A673 (cell line): ENCODE measurements around the gene BCO1. TPM values are rescaled to one million over a fixed set of nuclear protein-coding genes. Genes with fewer than 3 reads are reported as not detected.

Experiments used
- BruUV-seq: library from RNA; stranded (reverse); fragments of 400-500 nt; replicated peaks from 2 replicates; lab custom pipeline; 2021; lab: Mats Ljungman, UMichigan
- CTCF ChIA-PET: fragments of 300-600 bp; sonication (Branson Sonifier 250); formaldehyde crosslinking; loops from one replicate; lab custom pipeline; 2022; ENCODE audit warnings: antibody characterized with exemption; lab: Charles Lee
- POLR2A ChIA-PET: fragments of 300-600 bp; sonication (Branson Sonifier 250); formaldehyde crosslinking; loops from one replicate; lab custom pipeline; 2022; ENCODE audit warnings: antibody characterized with exemption; ENCODE audit not compliant: low non-redundant PET; lab: Charles Lee
- DNase-seq: peaks from one replicate; pipeline ENCODE4 v3.0.0-alpha.2; 2015; ENCODE audit warnings: low spot score
- H3K27ac ChIP-seq: fragments of 200-600 bp; sonication (generic); 2 replicates; pipeline ENCODE4 v1.5.1; 2016; ENCODE audit warnings: mixed run types, low read depth, mild to moderate bottlenecking, mixed read lengths, antibody characterized with exemption, low read length; ENCODE audit not compliant: poor library complexity, severe bottlenecking
- H3K27me3 ChIP-seq: fragments of 200-600 bp; sonication (generic); replicated peaks from 2 replicates; pipeline ENCODE4 v1.6.1; 2017; ENCODE audit warnings: mixed run types, low read depth, mild to moderate bottlenecking, mixed read lengths, antibody characterized with exemption, low read length; ENCODE audit not compliant: insufficient read depth, poor library complexity
- H3K36me3 ChIP-seq: fragments of 200-600 bp; sonication (generic); 2 replicates; pipeline ENCODE4 v1.6.1; 2016; ENCODE audit warnings: mixed run types, mild to moderate bottlenecking, mixed read lengths, antibody characterized with exemption, low read length; ENCODE audit not compliant: insufficient read depth, poor library complexity, severe bottlenecking
- H3K4me1 ChIP-seq: fragments of 200-600 bp; sonication (generic); 2 replicates; pipeline ENCODE4 v1.6.1; 2017; ENCODE audit warnings: mixed run types, mild to moderate bottlenecking, mixed read lengths, antibody characterized with exemption, low read length; ENCODE audit not compliant: insufficient read depth, poor library complexity, severe bottlenecking
- H3K4me3 ChIP-seq: fragments of 200-600 bp; sonication (generic); 2 replicates; pipeline ENCODE4 v1.5.1; 2016; ENCODE audit warnings: low read depth, mixed run types, mild to moderate bottlenecking, mixed read lengths, low read length; ENCODE audit not compliant: poor library complexity, severe bottlenecking
- H3K9me3 ChIP-seq: fragments of 200-600 bp; sonication (generic); 2 replicates; pipeline ENCODE4 v1.6.1; 2016; ENCODE audit warnings: mixed run types, low read depth, mild to moderate bottlenecking, mixed read lengths, antibody characterized with exemption, low read length; ENCODE audit not compliant: poor library complexity, severe bottlenecking
- EZH2 ChIP-seq: fragments of 200-600 bp; sonication (generic); IDR thresholded peaks from 2 replicates; pipeline ENCODE4 v1.6.1; 2017; ENCODE audit warnings: borderline replicate concordance, low read depth, mild to moderate bottlenecking, mixed read lengths, antibody characterized with exemption, low read length; ENCODE audit not compliant: poor library complexity, severe bottlenecking
- intact Hi-C: fragments of 100-400 bp; cut with micrococcal nuclease; formaldehyde crosslinking; loops from one replicate; pipeline ENCODE4 v1.10.0; 2022; ENCODE audit not compliant: unreplicated experiment
- total RNA-seq: library from RNA; stranded (reverse); gene quantifications from 2 replicates; pipeline ENCODE4 v1.2.3, GENCODE V29; 2021
- TF ChIP-seq, protein P1 (sequence below): fragments of 300-800, 200-600 bp; sonication (generic); conservative IDR thresholded peaks from 2 replicates; pipeline ENCODE4 v1.5.1; 2017; ENCODE audit warnings: low read depth, mild to moderate bottlenecking, antibody characterized with exemption, low read length, moderate library complexity, mixed read lengths

The BCO1 gene
- total RNA-seq, 1 experiment from 2014 or later = 0.19 TPM

DNA sequence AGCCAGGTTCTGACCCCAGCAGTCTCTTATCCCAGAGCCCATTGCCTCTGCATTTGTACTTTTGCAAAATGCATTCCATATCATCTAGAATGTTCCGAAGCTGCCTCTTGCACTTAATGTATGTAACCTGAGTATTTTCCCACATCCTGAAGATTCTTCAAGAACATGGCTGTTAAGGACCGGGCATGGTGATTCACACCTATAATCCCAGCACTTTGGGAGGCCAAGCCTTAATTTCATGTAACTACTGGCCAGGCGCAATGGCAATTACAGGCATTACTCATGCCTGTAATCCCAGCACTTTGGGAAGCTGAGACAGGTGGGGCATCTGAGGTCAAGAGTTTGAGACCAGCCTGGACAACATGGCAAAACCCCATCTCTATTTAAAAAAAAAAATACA lies 44.6 kb downstream of the BCO1 start:
- H3K9me3 ChIP-seq = no peaks in the 10 kb centered on the region
- no peak for DNase-seq
- H3K4me1 ChIP-seq = no peaks in the 10 kb centered on the region
- no peaks in the 10 kb centered on the region for H3K27me3 ChIP-seq
- H3K27ac ChIP-seq = no peak overlapping the region
- intact Hi-C loops = no loop called here
- POLR2A ChIA-PET = no interaction called here
- CTCF ChIA-PET = no interaction called here
- BruUV-seq = no TSS peak
- H3K4me3 ChIP-seq = no peak overlapping the region
- TF ChIP-seq, protein P1, sequence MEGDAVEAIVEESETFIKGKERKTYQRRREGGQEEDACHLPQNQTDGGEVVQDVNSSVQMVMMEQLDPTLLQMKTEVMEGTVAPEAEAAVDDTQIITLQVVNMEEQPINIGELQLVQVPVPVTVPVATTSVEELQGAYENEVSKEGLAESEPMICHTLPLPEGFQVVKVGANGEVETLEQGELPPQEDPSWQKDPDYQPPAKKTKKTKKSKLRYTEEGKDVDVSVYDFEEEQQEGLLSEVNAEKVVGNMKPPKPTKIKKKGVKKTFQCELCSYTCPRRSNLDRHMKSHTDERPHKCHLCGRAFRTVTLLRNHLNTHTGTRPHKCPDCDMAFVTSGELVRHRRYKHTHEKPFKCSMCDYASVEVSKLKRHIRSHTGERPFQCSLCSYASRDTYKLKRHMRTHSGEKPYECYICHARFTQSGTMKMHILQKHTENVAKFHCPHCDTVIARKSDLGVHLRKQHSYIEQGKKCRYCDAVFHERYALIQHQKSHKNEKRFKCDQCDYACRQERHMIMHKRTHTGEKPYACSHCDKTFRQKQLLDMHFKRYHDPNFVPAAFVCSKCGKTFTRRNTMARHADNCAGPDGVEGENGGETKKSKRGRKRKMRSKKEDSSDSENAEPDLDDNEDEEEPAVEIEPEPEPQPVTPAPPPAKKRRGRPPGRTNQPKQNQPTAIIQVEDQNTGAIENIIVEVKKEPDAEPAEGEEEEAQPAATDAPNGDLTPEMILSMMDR = no peak
- no peak for TF ChIP-seq EZH2
- H3K36me3 ChIP-seq = no peaks in the 10 kb centered on the region

DNA sequence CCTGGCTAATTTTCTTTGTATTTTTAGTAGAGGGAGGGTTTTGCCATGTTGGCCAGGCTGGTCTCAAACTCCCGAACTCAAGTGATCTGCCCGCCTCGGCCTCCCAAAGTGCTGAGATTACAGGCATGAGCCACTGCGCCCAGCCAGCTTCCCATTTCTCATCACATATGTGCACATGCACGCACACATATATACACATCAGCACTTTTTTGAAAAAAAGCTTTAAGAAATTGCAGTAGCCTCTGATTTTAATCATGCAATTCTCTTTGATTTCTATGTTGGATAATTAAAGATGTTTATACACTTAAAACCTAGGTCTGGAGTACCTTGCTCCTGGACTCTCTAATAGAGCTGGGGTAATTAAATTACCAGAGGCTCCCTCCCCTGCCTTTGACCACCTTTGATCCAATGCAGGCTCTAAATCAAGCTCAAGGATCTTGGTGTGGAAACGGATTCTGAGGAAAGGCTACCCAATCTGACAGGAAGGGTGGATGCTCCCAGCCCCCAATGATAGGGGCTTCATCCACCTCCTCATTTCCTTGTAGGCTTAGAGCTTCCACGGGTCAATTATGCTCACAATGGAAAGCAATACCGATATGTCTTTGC lies 46.6 kb downstream of the BCO1 start:
- no peaks in the 10 kb centered on the region for H3K4me1 ChIP-seq
- no peak overlapping the region for H3K4me3 ChIP-seq
- no peaks in the 10 kb centered on the region for H3K36me3 ChIP-seq
- CTCF ChIA-PET = no interaction called here
- no peak overlapping the region for H3K27ac ChIP-seq
- BruUV-seq = no TSS peak
- DNase-seq = no peak
- H3K27me3 ChIP-seq = no peaks in the 10 kb centered on the region
- H3K9me3 ChIP-seq = no peaks in the 10 kb centered on the region
- intact Hi-C loops = no loop called here
- POLR2A ChIA-PET = no interaction called here
- TF ChIP-seq, protein P1 = no peak
- no peak for TF ChIP-seq EZH2

DNA sequence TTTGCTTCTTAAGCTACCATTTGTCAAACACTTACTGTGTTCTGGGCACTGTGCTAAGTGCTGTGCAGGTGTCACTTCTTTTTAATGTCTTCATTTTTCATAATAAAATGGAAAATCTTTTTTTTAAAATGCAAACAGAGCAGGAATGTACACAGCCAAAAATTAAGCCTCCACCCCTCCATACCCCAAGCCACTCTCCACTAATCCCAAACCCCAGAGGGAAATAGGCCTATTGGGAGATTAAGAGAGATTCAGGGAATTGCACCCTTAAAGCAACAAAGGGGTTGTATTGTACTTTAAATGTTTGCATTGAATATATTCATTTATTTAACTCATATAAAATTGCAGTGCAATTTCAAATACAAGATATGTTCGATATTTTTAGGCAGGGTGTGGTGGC lies 47.7 kb downstream of the BCO1 start:
- H3K4me1 ChIP-seq = no peaks in the 10 kb centered on the region
- no peaks in the 10 kb centered on the region for H3K9me3 ChIP-seq
- H3K27me3 ChIP-seq = no peaks in the 10 kb centered on the region
- ChIA-PET CTCF (no interaction called here), POLR2A (no interaction called here)
- no peak overlapping the region for H3K27ac ChIP-seq
- H3K4me3 ChIP-seq = no peak overlapping the region
- TF ChIP-seq EZH2 = no peak
- DNase-seq = no peak
- intact Hi-C loops = no loop called here
- no TSS peak for BruUV-seq
- H3K36me3 ChIP-seq = no peaks in the 10 kb centered on the region

DNA sequence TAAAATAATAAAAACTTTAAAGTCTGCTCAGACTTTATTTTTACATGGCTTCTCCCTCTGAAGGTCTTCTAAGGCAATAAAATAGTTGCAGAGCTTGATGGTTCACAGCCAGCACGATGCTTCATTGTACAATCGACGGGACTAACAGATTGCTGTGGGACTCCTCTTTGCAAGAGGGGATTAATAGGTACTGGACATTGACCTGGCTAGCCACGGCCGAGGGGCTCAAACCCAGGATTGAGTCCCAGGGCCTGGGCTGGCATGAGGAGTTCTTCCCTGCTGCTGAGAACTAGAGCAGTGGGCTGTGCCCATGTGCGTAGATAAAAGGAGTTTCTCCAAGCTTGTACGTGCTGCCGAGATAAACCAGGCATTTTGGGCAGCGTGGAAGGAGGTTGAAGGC lies 52.6 kb downstream of the BCO1 start:
- Histone ChIP-seq H3K27ac (no peak overlapping the region), H3K36me3 (no peaks in the 10 kb centered on the region), H3K27me3 (no peaks in the 10 kb centered on the region), H3K4me3 (no peak overlapping the region), H3K9me3 (no peaks in the 10 kb centered on the region), H3K4me1 (no peaks in the 10 kb centered on the region)
- CTCF ChIA-PET = no interaction called here
- BruUV-seq = no TSS peak
- TF ChIP-seq, protein P1 = no peak
- no peak for TF ChIP-seq EZH2
- no peak for DNase-seq
- POLR2A ChIA-PET = no interaction called here
- intact Hi-C loops = no loop called here
